Loucy (cell line): ENCODE data around the gene ATP6V0D1.

Source experiments
- EZH2phosphoT487 ChIP-seq: fragments of 200-600 bp; IDR thresholded peaks from 2 replicates; pipeline ENCODE4 v1.6.1; 2018; ENCODE audit warnings: antibody characterized with exemption, mild to moderate bottlenecking, moderate library complexity, borderline replicate concordance
- TF ChIP-seq, protein P1 (sequence below): fragments of 200-600 bp; sonication (generic); conservative IDR thresholded peaks from 2 replicates; pipeline ENCODE4 v1.5.1; 2014; ENCODE audit warnings: mild to moderate bottlenecking, antibody characterized with exemption, low read length

DNA sequence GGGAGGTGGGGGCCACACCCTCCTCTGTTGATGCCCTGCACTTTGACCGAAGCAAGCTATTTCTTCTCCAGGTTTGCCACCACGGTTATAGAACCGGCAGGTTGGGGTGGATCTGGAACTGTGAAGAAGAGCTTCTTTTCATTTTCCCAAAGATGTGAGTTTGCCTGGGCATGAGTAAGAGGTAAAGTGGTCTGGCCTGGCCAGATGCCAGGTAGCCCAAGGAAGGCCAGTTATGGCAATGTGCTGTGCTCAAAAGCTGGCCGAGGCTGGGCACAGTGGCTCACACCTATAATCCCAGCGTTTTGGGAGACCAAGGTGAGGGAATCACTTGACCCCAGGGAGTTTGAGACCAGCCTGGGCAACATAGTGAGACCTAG lies 18.7 kb downstream of the ATP6V0D1 start:
- TF ChIP-seq, protein P1, sequence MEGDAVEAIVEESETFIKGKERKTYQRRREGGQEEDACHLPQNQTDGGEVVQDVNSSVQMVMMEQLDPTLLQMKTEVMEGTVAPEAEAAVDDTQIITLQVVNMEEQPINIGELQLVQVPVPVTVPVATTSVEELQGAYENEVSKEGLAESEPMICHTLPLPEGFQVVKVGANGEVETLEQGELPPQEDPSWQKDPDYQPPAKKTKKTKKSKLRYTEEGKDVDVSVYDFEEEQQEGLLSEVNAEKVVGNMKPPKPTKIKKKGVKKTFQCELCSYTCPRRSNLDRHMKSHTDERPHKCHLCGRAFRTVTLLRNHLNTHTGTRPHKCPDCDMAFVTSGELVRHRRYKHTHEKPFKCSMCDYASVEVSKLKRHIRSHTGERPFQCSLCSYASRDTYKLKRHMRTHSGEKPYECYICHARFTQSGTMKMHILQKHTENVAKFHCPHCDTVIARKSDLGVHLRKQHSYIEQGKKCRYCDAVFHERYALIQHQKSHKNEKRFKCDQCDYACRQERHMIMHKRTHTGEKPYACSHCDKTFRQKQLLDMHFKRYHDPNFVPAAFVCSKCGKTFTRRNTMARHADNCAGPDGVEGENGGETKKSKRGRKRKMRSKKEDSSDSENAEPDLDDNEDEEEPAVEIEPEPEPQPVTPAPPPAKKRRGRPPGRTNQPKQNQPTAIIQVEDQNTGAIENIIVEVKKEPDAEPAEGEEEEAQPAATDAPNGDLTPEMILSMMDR, result no peak
- TF ChIP-seq EZH2phosphoT487, result no peak
